Measurements from ENCODE around the gene CD82. TPM values are rescaled to one million over a fixed set of nuclear protein-coding genes. Genes with fewer than 3 reads are reported as not detected.
"Not testable (repeated sequence)": the region's sequence is repeated elsewhere in the genome, so short reads cannot be mapped to it uniquely, and the experiment has no call there.

CD82 gene
- total and polyA plus RNA-seq, 5 experiments from 2014 or later: 21.1 to 29.9 (median 24.1) TPM

DNA sequence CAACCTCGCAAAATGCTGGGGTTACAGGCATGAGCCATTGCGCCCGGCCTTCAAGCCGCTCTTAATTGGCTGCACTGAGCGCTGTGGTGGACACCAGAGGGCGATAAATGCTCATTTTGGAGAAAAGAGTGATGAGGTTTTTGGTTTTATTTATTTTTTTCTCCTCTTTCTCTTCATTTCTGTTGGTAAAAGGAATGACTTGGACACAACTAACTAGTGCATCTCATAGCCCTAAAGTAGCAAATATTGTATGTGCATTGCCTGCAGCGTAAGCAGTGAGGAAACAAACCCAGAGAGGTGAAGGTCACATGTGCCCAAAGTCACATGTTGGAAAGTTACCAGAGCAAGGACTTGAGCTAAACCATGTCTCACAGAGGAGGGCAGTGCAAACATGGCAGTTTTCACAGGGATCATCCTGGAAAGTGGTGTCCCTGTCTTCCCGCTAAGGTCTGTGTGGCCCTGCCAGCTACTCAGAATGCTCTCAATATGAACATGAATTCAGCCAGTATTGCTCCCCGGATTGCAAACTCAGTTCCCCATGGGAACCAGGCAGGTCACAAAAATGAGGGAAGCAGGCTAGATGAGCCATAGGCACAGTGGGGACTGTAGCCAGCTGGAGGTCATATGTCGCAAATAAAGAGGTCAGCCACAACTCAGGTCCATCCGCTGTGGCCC is 8.6 kb upstream of the CD82 start:
- peak overlapping the region in 6 of 10 donors; percentile 19 to 80 (median 70) for H3K27ac Mint-ChIP-seq
- peak; percentile 70 to 79 for ATAC-seq
- H3K9me3 Mint-ChIP-seq: peaks cover 0 to 2% (median under 1%) of the 10 kb centered on the region in 9 donors

GRCh38 chr11:44557464-44557863 is 8.0 kb upstream of the CD82 start:
- peak in 1 of 2 donors; percentile 37 for ATAC-seq
- POLR2A ChIA-PET: interaction anchor here (1.8 to 4.9 kb wide), 2 partner anchors 56 to 60 kb away, joined by 10 to 32 read pairs; no protein-coding TSS in a partner anchor
- H3K9me3 Mint-ChIP-seq: peaks cover 0 to 2% (median 0%) of the 10 kb centered on the region in 9 donors
- no peaks in the 10 kb centered on the region for H3K27me3 Mint-ChIP-seq
- DNase-seq: peak in 1 of 10 donors; percentile 18
- no peak overlapping the region for H3K4me3 Mint-ChIP-seq
- H3K27ac Mint-ChIP-seq: peak overlapping the region in 3 of 10 donors; percentile 55 to 80 (median 69)
- H3K4me1 Mint-ChIP-seq: peaks cover 9 to 41% (median 19%) of the 10 kb centered on the region in 4 donors
- H3K36me3 Mint-ChIP-seq: peaks cover 0 to 4% (median 3%) of the 10 kb centered on the region in 3 donors

More for the DNA sequence above, 8.6 kb upstream of the CD82 start:
- Mint-ChIP-seq H3K36me3 (peaks cover 0 to 5% (median 3%) of the 10 kb centered on the region in 3 donors), H3K4me1 (peaks cover 9 to 41% (median 19%) of the 10 kb centered on the region in 4 donors), H3K4me3 (no peak overlapping the region), H3K27me3 (peaks cover 0 to under 1% (median 0%) of the 10 kb centered on the region in 5 donors)
- DNase-seq: peak; percentile 38 to 82 (median 61)
- POLR2A ChIA-PET: interaction anchor here (0.7 to 4.9 kb wide), 4 partner anchors 8 to 60 kb away, joined by 3 to 32 read pairs (median 7); partner anchors contain the start of gene CD82

DNA sequence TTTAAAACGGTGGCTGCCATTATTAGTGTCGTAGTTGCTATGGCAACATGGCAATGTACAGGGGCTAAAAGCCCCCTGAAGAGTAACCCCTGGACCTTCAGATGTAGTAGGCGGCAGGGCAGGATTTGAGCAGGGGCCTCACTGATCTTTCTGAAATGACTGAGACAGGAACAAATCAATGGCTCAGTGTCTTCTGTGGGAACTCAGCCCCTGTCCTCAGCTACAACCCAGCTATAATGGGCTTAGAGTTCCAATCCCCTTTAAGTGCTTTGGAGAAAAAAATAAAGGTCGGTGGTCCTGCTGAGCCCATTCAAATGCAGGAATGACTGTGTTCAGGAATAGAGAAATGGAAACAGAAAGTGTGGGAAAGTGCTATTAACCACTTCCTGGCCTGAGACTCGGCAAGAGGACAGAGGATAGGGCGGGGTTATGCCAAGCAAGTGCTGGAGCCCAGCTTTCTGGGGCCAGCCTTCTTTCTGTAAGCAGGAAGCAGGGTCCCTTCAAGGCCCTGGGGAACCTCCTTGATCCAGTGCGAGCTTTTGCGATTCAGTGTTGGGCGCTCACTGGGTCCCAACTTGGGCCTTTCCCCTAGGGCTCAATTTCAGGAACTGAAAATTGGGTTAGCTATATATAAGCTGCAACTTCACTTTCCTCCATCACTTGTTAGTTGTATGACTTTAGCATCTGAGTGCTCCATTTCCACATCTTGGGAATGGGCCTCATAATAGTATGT is 6.1 kb upstream of the CD82 start:
- Mint-ChIP-seq H3K27ac (peak overlapping the region in 6 of 10 donors; percentile 33 to 85 (median 54)), H3K4me3 (no peak overlapping the region), H3K9me3 (no peaks in the 10 kb centered on the region), H3K27me3 (no peaks in the 10 kb centered on the region), H3K36me3 (no peaks in the 10 kb centered on the region), H3K4me1 (peaks cover 9 to 52% (median 20%) of the 10 kb centered on the region in 4 donors)
- POLR2A ChIA-PET: interaction anchor here (1.3 to 1.9 kb wide), 3 partner anchors 54 to 58 kb away, joined by 3 to 17 read pairs (median 8); no protein-coding TSS in a partner anchor
- peak in 2 of 10 donors; percentile 3 to 24 for DNase-seq
- peak in 1 of 2 donors; percentile 35 for ATAC-seq

DNA sequence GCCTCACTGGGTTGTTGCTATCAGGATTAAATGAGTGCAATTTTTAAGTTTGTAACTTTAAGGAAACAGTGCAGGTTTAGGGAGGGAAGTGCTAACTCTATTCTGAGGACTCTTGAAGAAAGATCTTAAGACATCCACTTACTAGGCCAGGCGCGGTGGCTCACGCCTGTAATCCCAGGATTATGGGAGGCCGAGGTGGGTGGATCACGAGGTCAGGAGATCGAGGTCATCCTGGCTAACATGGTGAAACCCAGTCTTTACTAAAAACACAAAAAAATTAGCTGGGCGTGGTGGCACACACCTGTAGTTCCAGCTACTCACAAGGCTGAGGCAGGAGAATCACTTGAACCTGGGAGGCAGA is 5.5 kb upstream of the CD82 start:
- DNase-seq, H3K27me3 Mint-ChIP-seq, H3K4me3 Mint-ChIP-seq, ATAC-seq, H3K36me3 Mint-ChIP-seq, H3K9me3 Mint-ChIP-seq: not testable (repeated sequence)
- Mint-ChIP-seq H3K27ac (peak overlapping the region in 4 of 10 donors; percentile 33 to 58 (median 42)), H3K4me1 (peaks cover 9 to 52% (median 23%) of the 10 kb centered on the region in 4 donors)
- POLR2A ChIA-PET: interaction anchor here (1.3 to 1.9 kb wide), 2 partner anchors 53 to 57 kb away, joined by 8 to 17 read pairs; no protein-coding TSS in a partner anchor

DNA sequence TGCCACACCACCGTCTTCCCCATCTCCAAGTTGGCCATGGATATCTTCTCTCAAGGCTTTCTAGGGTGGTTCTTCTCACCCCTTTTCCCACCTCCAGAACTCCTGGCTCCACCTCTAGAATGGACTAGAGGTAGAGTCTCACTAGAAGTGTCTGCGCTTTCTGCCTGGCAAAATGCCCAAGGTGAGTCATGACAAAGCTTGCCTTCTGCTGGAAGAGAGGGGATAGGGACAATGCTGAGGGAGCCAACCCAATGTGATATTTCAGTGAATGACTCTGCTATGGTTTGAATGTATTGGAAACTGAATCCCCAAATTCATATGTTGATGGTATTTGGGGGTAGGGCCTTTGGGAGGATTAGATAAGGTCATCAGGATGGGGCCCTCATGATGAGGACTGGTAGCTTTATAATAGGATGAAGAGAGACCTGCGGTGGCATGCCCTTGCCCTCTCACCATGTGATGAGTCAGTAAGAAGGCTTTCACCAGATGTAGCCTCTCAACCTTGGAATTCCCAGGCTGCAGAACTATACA is 4.1 kb upstream of the CD82 start:
- Mint-ChIP-seq H3K27me3 (no peaks in the 10 kb centered on the region), H3K4me1 (peaks cover 9 to 54% (median 31%) of the 10 kb centered on the region in 4 donors), H3K36me3 (no peaks in the 10 kb centered on the region), H3K27ac (peak overlapping the region in 3 of 10 donors; percentile 5 to 58 (median 8)), H3K4me3 (no peak overlapping the region), H3K9me3 (no peaks in the 10 kb centered on the region)
- DNase-seq: no peak
- no peak for ATAC-seq
- POLR2A ChIA-PET: interaction anchor here (0.6 to 0.8 kb wide), 2 partner anchors 297 to 422 kb away, joined by 3 to 5 read pairs; no protein-coding TSS in a partner anchor

GRCh38 chr11:44561964-44562734 is 3.3 kb upstream of the CD82 start:
- Mint-ChIP-seq H3K27me3 (no peaks in the 10 kb centered on the region), H3K4me1 (peaks cover 9 to 55% (median 34%) of the 10 kb centered on the region in 4 donors), H3K4me3 (peak overlapping the region in 1 of 10 donors; percentile 1), H3K27ac (peak overlapping the region in 1 of 10 donors; percentile 19), H3K36me3 (no peaks in the 10 kb centered on the region), H3K9me3 (no peaks in the 10 kb centered on the region)
- POLR2A ChIA-PET: no interaction called here
- DNase-seq (no peak), ATAC-seq (no peak)

DNA sequence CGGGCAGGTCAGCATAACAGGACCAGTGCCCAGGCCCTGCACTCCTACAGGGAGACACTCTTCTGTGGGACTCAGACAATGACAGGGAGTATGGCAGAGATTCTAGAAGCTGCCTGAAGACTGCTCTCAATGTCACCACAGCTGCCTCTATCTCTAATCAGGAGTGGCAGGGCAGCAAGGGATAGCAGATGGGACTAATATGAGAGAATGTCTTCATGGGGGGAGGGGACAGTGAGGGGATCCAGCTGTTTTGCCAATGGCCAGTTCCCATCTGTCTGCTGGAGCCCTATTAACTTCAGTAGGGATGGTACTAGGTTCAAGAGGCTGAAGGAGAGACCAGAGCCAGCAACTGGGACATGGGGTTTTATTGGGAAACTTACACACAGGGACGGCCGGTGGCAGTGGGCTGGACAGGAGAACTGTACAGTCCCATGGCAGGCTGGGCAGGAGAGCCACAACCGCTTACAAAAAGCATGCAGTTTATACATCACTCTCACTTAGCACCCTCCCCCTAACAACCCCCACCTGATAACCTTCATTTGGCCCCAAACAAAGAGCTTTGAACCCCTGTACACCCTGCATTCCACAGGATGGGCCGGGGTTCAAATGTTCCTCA is 2.5 kb upstream of the CD82 start:
- H3K27ac Mint-ChIP-seq: peak overlapping the region in 5 of 10 donors; percentile 19 to 64 (median 40)
- POLR2A ChIA-PET: interaction anchor here (0.9 to 4.9 kb wide), 2 partner anchors 9 to 49 kb away, joined by 3 to 68 read pairs; no protein-coding TSS in a partner anchor
- H3K4me3 Mint-ChIP-seq: peak overlapping the region in 2 of 10 donors; percentile 11 to 14

DNA sequence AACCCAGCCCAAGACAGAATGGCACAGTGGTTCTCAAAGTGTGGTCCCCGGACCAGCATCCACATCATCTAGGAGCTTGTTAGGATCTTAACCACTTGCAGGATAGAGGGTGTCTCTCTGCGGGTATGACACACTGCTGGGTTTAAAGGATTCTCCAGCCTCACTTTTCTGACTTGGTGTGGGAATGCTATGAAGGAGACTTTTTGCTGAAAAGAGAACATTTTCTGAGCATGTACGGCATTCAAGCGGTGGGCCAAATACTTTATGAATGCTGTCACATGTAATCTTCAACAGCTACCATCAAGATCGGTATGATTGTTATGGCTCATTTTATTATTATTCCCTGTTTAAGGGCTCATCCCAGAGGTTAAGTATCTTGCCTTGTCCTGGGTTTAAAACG is 1.8 kb upstream of the CD82 start:
- H3K27ac Mint-ChIP-seq: peak overlapping the region in 9 of 10 donors; percentile 49 to 85 (median 66)
- POLR2A ChIA-PET: interaction anchor here (0.9 to 4.9 kb wide), 3 partner anchors 9 to 53 kb away, joined by 3 to 68 read pairs (median 6); no protein-coding TSS in a partner anchor
- H3K27me3 Mint-ChIP-seq: no peaks in the 10 kb centered on the region
- H3K9me3 Mint-ChIP-seq: no peaks in the 10 kb centered on the region
- H3K36me3 Mint-ChIP-seq: no peaks in the 10 kb centered on the region
- peak overlapping the region in 7 of 10 donors; percentile 0 to 87 (median 47) for H3K4me3 Mint-ChIP-seq
- ATAC-seq (no peak), DNase-seq (no peak)
- H3K4me1 Mint-ChIP-seq: peaks cover 20 to 64% (median 48%) of the 10 kb centered on the region in 4 donors

More for the DNA sequence above, 2.5 kb upstream of the CD82 start:
- Mint-ChIP-seq H3K27me3 (no peaks in the 10 kb centered on the region), H3K9me3 (no peaks in the 10 kb centered on the region), H3K4me1 (peaks cover 17 to 57% (median 41%) of the 10 kb centered on the region in 4 donors), H3K36me3 (no peaks in the 10 kb centered on the region)
- ATAC-seq (no peak), DNase-seq (no peak)

DNA sequence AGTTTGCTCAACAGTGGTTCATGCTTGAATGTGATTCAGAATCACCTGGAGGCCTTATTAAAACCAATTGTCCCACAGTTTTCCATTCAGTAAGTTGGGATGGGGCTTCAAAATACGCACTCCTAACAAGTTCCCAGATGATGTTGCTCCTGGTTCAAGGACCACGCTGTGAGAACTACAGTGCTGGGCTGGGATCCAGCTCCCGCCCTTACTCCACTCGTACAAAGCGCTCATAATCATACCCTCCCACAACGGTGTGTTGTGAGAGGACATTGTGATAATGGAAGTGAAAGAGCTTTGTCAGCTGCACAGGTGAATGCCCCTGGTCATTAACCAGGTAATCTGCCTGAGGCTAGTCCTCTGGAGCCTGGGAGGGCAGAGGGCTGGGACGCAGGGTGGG is 1.3 kb upstream of the CD82 start:
- Mint-ChIP-seq H3K27ac (peak overlapping the region in 9 of 10 donors; percentile 64 to 91 (median 84)), H3K36me3 (no peaks in the 10 kb centered on the region), H3K9me3 (no peaks in the 10 kb centered on the region), H3K27me3 (no peaks in the 10 kb centered on the region), H3K4me3 (peak overlapping the region in 9 of 10 donors; percentile 78 to 91 (median 87)), H3K4me1 (peaks cover 19 to 67% (median 51%) of the 10 kb centered on the region in 4 donors)
- POLR2A ChIA-PET: interaction anchor here (2.4 to 4.9 kb wide), 3 partner anchors 31 to 53 kb away, joined by 6 to 68 read pairs (median 21); no protein-coding TSS in a partner anchor
- DNase-seq (no peak), ATAC-seq (no peak)

- POLR2A ChIA-PET: interaction anchor here (0.9 to 4.9 kb wide), 6 partner anchors 8 to 52 kb away, joined by 3 to 68 read pairs (median 6); no protein-coding TSS in a partner anchor
- H3K4me3 Mint-ChIP-seq: peak overlapping the region; percentile 78 to 91 (median 87)
- H3K9me3 Mint-ChIP-seq: no peaks in the 10 kb centered on the region
- peak in 1 of 2 donors; percentile 4 for ATAC-seq
- peaks cover 21 to 67% (median 51%) of the 10 kb centered on the region in 4 donors for H3K4me1 Mint-ChIP-seq
- DNase-seq: peak in 1 of 10 donors; percentile 23
- H3K27me3 Mint-ChIP-seq: no peaks in the 10 kb centered on the region
- peak overlapping the region; percentile 64 to 91 (median 84) for H3K27ac Mint-ChIP-seq
- no peaks in the 10 kb centered on the region for H3K36me3 Mint-ChIP-seq
These were observed 723 bp upstream of the CD82 start for GRCh38 chr11:44564670-44565210.

Measured in naive thymus-derived CD8-positive, alpha-beta T cell (primary cell).